GM21576 (cell line): ENCODE data around the gene SERP2.

Experiments used
- ATAC-seq: cut with Tn5 transposase; IDR thresholded peaks from one replicate; pipeline ENCODE4 v1.9.1; 2021; ENCODE audit warnings: mild to moderate bottlenecking, moderate library complexity; ENCODE audit not compliant: unreplicated experiment

The SERP2 gene

DNA sequence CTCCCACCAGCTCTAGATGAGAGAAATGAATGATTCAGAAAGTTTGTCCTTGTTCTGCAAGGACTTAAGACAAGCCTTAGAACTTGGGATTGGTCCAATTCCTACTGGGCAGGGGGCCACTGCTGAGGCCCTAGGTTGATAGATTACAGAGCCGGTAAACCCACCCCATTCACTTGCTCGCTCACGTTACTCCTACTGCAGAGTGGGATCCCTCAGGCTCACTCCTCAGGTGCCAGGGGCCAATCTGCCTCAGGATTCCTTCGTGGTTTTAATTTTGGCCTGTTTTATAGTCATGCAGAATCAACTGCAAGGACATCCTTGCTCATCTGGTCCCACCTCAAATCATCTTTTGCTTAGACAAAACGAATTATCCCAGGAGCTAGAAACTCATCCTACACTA is 59.0 kb downstream of the SERP2 start:
- no peak for ATAC-seq

DNA sequence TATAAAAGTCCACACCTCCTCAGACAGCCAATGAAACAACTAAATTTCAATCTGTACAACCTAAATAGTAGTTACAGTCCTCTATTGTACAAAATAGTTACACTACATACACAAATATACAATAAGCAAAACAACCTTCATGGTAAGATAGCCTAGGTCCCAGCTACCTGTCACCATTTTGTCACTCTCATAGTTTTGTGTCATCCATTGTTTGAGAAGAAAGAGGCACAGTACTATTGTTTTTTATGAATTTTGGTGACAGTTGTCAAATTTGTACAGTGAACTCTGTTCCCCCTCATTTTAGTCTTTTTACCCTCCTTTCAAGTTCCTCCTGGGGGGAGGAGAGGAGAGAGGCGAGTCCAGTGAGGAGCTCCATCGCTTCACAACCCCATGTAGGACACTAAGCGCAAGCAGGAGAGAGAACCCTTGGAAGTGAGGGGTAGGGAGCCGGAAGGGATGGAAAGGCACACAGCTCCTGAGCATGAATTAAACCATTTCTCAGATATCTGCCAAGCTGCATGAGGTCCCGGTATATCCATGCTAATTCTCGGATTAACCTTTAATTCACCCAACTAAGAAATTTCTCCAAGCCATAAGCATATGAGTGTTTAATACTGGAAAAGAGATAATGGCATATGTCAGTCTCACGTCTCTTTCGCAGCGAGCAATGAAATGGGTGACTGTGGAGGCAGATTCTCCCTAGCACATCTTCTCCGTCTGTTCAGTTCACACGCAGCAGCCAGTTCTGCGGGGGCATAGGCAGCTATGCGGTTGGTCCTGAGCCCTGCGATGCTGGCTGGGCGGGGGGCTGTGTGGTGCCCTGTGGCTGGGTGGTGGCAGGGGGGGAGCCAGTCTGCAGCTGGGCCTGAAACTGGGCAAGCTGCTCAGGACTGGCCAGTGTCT is 60.5 kb downstream of the SERP2 start:
- no peak for ATAC-seq

DNA sequence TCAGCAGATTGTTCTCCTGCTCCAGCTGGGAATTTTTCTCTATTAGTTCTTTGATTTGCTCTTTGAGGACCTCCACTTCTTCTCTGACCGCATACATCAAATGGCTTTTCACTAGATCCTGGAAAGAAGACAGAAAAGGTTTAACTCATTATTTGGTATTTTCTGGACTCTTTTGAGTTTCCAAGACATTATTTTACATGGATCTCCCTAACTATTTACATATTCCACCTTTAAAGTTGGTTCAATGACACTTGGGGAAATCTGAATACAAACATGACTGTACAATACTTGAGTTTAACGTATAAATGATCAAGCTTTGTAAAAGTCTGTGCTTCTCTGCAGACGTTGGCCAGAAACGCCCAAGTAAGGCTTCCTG is 61.1 kb downstream of the SERP2 start:
- ATAC-seq, result no peak

DNA sequence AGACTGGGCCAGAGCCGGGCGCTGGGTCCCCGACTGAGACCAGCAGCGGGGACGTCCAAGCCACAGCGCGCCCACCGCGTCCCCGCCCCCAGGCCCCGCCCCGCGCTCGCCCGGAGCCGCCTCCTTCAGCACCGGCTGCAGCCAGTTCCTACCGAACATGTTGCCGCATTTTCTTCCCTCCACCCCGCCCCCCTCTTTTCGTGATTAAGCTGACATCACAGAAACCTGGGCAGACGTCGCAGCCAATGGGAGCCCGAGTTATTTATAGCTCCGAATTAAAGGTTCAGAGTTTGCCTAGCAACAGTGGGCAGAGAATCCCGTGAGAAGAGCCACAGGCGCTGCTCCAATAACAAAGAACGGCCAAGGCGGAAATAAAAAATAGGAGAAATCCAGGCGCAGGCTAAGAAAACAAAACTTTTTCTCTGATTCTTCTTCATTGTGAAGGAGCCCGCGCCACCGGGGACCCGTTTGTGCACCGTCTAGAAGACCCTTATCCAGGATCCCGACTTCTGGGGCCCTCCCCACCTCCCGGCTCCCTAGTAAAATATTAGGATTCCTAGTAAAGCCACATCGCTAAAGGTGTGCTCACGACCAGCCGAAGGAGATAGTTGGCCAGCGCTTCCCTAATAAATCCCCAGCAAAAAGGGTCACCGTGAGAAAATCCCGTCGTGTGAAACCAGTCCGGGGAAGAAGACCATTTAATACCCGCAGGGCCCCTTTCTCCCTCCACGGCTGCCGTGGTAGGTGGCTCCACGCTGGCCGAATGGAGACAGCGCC is 61.7 kb downstream of the SERP2 start:
- peak; percentile 61 for ATAC-seq

DNA sequence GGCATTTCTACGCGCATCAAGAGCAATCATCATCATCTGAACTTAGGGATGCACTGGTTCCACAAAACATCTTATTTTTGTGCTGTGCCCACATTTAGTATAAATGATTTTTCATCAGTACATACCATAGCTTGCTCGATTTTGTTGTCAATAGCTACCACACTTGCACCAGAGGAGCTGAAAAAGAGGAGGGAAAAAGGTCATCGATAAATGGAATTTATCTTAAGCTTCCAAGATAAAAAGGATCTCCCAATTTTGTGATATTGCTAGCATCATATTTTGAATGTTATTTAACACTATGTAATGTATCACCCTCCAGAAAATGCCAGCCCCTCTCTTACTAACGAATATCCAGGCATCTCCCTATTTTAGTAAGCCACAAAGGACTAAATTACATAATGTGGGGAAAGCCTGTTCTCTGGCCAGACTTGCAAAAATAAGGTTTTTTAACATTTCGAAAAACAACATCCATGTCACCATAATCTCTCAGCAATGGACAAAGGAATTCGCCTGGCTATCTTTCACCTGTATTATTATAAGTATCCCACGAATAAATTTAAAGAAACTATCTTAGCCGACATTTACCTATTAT is 62.4 kb downstream of the SERP2 start:
- no peak for ATAC-seq

DNA sequence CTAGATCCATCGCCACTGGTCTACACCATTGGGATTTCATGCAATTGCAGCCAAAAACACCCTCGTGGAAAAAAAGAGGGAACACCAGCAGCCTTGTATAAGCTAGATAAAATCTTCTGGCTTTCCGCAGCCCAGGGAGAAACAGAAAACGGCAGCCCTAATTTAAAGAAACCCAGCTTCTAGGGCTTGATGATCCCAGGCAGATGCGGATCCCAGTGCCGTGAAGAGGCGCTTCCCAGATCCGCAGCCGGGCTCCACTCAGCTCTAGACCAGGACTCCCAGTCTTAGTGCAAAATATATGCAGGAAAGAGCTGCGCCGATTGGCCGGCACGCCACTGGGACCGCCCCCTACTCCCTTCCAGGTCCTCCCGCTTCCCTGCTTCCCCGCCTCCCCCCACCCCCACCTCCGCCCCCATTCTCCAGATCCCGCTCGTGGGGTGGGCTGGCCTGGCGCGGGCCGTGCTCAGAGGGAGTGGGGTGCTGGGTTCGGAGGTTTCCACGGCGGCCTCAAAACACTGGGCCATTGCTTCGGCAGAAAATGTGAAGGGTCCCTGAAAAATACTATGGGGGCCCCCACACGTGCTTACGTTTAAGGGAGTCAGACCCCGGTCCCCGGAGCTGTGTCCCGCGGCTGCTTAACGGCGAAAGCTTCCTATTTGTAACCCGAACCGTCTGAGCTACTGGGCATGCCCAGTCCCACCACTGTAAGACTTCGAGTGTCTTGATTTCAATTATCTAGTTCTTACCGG is 63.1 kb downstream of the SERP2 start:
- no peak for ATAC-seq

DNA sequence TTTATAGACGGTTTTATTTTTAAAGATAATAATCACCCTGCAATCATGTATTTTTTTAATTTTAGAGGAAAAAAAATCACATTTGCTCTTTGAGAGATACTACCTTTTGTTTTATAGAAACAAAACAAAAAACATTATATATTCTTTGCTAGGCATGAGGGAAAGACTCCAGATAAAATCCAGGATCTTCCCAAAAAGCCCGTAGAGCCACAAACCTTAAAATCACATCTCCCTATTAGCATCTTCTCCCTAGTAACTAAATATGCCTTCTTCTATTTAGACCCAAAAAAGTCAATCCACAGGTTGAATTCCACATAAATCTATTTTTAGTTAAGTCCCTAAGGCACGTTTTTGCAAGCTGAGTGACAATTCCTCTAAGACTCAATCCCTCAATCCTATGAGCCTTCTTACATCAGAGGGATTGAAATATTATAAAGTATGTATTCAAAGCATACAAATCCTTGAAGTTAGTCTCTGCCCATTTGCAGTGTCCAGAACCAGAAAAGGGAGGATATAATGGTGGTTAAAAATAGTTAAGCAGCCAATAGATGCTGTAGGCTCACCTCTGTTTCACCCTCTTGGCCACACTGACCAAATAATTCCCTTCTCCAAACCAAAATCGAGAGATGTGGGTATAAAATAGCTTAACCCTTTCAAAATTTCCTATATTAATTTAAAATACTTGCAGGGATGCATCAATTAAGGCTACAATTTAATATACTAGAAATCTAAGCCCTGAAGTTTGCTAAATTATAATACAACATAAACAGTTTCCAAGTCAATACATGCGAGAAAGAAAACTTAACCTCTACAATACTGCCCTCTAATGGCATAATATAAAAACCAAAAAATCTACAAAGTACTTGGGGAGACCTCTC is 64.0 kb downstream of the SERP2 start:
- ATAC-seq, result no peak

DNA sequence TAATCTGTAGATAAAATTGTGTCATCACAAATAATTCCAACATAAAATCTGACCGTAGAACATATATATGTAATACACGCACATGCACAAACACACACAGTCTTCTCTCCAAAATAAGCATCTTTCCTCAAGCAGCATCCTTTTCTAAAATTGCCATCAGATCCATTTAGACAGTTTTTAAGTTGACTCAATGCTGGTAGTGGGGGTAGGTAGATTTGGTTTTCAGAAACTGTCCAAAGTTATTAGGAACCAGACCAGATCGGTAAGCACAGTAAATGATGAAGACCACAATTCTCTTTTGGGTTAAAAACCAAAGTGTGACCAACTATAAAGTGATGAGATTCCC is 64.6 kb downstream of the SERP2 start:
- no peak for ATAC-seq

DNA sequence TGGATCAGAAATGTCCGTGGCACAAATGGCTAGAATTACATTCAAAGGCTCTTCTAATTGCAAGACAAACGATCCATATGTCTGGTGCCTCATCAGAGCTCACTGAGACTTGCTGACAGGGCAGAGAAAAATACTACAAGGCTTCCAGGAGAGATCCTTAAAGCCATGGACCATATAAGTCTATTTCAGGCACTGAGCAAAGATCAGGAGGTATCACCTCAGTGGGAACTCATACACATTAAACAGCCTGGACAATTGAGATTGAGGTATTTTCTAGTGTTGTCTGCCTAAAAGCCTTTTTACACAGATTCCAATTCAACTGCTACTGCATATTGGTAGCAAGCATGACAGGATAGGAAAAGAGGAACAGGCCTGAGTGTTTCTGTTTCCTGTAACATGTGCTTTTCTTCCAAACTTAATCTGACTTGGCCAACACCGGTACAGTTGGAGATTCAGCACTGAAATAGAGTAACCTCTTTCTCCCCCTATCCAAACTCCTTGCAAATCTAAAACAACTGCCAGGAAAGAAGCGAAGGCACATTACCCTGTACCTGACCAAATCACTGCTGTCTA is 65.9 kb downstream of the SERP2 start:
- no peak for ATAC-seq

DNA sequence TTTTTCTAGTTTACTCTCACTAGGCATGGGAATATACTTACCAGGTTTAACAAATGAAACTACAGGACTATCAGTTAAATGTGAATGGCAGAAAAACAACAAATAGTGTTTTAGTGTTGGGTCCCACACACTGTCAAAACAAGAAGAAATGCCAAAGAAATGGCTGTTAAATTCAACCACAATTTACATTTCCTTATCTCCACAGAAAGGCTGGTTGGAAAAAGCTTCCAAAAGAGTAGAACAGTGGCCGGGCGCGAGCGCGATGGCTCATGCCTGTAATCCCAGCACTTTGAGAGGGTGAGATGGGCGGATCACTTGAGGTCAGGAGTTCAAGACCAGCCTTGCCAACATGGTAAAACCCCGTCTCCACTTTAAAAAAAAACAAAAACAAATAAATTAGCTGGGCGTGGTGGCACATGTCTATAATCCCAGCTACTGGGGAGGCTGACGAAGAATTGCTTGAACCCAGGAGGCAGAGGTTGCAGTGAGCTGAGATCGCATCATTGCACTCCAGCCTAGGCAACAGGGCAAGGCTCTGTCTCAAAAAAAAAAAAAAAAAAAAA is 66.5 kb downstream of the SERP2 start:
- ATAC-seq, result no peak
